ENCODE measurements around the gene GZMB.

The GZMB gene

GRCh38 chr14:24613747-24614146, 20.2 kb downstream of the GZMB start:
- H3K36me3 ChIP-seq (ENCODE audit: insufficient read depth, low read length), result no peaks in the 10 kb centered on the region
- no peak overlapping the region for H3K9ac ChIP-seq (ENCODE audit: insufficient read length)
- H3K4me3 ChIP-seq, result no peak overlapping the region
- no peaks in the 10 kb centered on the region for H3K9me3 ChIP-seq (ENCODE audit: low read depth, low read length)
- TF ChIP-seq FOXP2 (optimal IDR thresholded peaks at IDR 0.05; ENCODE audit: control extremely low read depth, extremely low read length, insufficient read depth), result no peak
- H3K27ac ChIP-seq, result no peak overlapping the region
- DNase-seq (ENCODE audit: low read depth, low spot score), result no peak

DNA sequence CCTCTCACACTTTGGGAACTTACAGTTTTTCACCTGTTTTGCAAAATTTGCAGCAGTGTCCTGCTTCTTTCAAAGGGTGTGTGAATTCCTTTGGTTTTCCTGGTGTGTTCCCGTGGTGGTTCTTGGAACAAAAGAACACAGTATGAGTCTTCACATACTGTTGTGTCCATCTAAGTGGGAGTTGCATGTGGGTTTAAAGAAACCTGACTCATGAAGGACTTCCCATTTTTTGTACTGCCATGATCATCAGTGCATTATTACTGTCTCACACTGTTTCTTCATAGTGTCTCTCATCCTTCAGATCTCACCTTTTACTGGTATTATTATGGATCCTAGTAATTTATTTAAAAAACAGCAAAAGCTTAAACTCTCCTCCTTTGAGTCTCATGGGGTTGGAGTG, 20.7 kb downstream of the GZMB start:
- H3K9ac ChIP-seq (ENCODE audit: insufficient read length), result no peak overlapping the region
- no peak overlapping the region for H3K4me3 ChIP-seq
- no peaks in the 10 kb centered on the region for H3K36me3 ChIP-seq (ENCODE audit: insufficient read depth, low read length)
- no peak for TF ChIP-seq POLR2AphosphoS5 (IDR thresholded peaks at IDR 0.05; ENCODE audit: borderline replicate concordance, low read depth, low read length)
- TF ChIP-seq FOXP2 (optimal IDR thresholded peaks at IDR 0.05; ENCODE audit: control extremely low read depth, extremely low read length, insufficient read depth), result no peak
- no peak for TF ChIP-seq EZH2 (IDR thresholded peaks at IDR 0.05)
- no peaks in the 10 kb centered on the region for H3K9me3 ChIP-seq (ENCODE audit: low read depth, low read length)
- H3K27ac ChIP-seq, result no peak overlapping the region
- DNase-seq (ENCODE audit: low read depth, low spot score), result no peak

- Histone ChIP-seq H3K9me3 (ENCODE audit: low read depth, low read length) (no peaks in the 10 kb centered on the region), H3K4me3 (no peak overlapping the region), H3K27ac (no peak overlapping the region), H3K9ac (ENCODE audit: insufficient read length) (no peak overlapping the region), H3K36me3 (ENCODE audit: insufficient read depth, low read length) (no peaks in the 10 kb centered on the region)
- TF ChIP-seq POLR2AphosphoS5 (IDR thresholded peaks at IDR 0.05; ENCODE audit: borderline replicate concordance, low read depth, low read length), result no peak
- no peak for TF ChIP-seq EZH2 (IDR thresholded peaks at IDR 0.05)
- TF ChIP-seq FOXP2 (optimal IDR thresholded peaks at IDR 0.05; ENCODE audit: control extremely low read depth, extremely low read length, insufficient read depth), result no peak
- no peak for DNase-seq (ENCODE audit: low read depth, low spot score)
Observed at GRCh38 chr14:24612196-24612595, 21.8 kb downstream of the GZMB start.

- Histone ChIP-seq H3K9ac (ENCODE audit: insufficient read length) (no peak within 1 kb of the TSS), H3K9me3 (ENCODE audit: low read depth, low read length) (no peaks in the 10 kb centered on the region)
- TF ChIP-seq POLR2AphosphoS5 (IDR thresholded peaks at IDR 0.05; ENCODE audit: borderline replicate concordance, low read depth, low read length) (no peak), FOXP2 (optimal IDR thresholded peaks at IDR 0.05; ENCODE audit: control extremely low read depth, extremely low read length, insufficient read depth) (no peak), EZH2 (IDR thresholded peaks at IDR 0.05) (no peak)
Observed at GRCh38 chr14:24609655-24610344, 24.2 kb downstream of the GZMB start, which contains the start of gene GZMH. Gene GZMH (minus strand): TSS chr14:24609685. CDS start chr14:24609613, 72 bp downstream.

GRCh38 chr14:24607635-24608514, 26.1 kb downstream of the GZMB start:
- Histone ChIP-seq H3K4me3 (no peak overlapping the region), H3K27ac (no peak overlapping the region), H3K36me3 (ENCODE audit: insufficient read depth, low read length) (no peaks in the 10 kb centered on the region), H3K9me3 (ENCODE audit: low read depth, low read length) (no peaks in the 10 kb centered on the region), H3K9ac (ENCODE audit: insufficient read length) (no peak overlapping the region)
- DNase-seq (ENCODE audit: low read depth, low spot score), result no peak
- TF ChIP-seq FOXP2 (optimal IDR thresholded peaks at IDR 0.05; ENCODE audit: control extremely low read depth, extremely low read length, insufficient read depth) (no peak), EZH2 (IDR thresholded peaks at IDR 0.05) (no peak), POLR2AphosphoS5 (IDR thresholded peaks at IDR 0.05; ENCODE audit: borderline replicate concordance, low read depth, low read length) (no peak)

More at GRCh38 chr14:24609655-24610344, 24.2 kb downstream of the GZMB start, which contains the start of gene GZMH:
- Histone ChIP-seq H3K4me3 (no peak within 1 kb of the TSS), H3K36me3 (ENCODE audit: insufficient read depth, low read length) (no peaks in the 10 kb centered on the region), H3K27ac (no peak within 1 kb of the TSS)
- no peak for DNase-seq (ENCODE audit: low read depth, low spot score)

DNA sequence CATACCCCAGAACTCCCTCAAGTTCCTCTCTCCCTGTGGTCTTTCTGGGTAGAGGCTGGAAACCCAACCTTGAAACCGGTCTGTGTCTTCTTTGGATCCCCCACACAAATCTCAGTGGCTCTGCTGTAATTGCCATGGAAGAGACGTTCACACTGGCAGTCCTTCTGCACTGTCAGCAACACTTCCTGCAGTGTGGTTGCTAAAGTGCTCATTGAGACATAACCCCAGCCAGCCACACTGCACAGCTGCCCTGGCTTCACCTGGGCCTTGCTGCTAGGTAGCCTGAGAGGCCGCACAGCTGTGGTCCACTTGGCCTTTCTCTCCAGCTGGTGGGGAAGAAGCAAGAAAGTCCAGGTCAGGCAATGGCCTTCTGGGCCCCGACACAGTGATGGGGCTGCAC, 26.9 kb downstream of the GZMB start:
- Histone ChIP-seq H3K9ac (ENCODE audit: insufficient read length) (no peak overlapping the region), H3K27ac (no peak overlapping the region), H3K4me3 (no peak overlapping the region), H3K9me3 (ENCODE audit: low read depth, low read length) (no peaks in the 10 kb centered on the region), H3K36me3 (ENCODE audit: insufficient read depth, low read length) (no peaks in the 10 kb centered on the region)
- DNase-seq (ENCODE audit: low read depth, low spot score), result no peak
- TF ChIP-seq EZH2 (IDR thresholded peaks at IDR 0.05) (no peak), FOXP2 (optimal IDR thresholded peaks at IDR 0.05; ENCODE audit: control extremely low read depth, extremely low read length, insufficient read depth) (no peak), POLR2AphosphoS5 (IDR thresholded peaks at IDR 0.05; ENCODE audit: borderline replicate concordance, low read depth, low read length) (no peak)

DNA sequence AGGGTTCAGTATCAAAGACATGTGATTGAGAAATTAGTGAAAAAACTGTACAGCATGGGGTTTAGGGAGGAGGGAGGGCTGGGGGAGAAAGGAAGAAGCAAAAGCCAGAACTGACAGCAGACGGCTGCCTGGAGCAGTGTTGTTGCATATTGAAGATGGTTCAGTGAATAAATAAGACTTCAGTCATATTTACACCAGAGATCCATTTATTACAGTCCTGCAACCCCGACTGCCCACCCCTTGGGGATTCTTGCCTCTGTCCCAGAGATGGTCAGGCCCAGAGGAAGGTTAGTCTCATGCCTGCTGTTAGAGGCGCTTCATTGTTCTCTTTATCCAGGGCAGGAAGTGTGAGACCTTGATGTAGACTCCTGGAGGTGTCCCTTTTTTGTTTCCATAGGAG, 27.7 kb downstream of the GZMB start:
- Histone ChIP-seq H3K9ac (ENCODE audit: insufficient read length) (no peak overlapping the region), H3K4me3 (no peak overlapping the region), H3K27ac (no peak overlapping the region), H3K9me3 (ENCODE audit: low read depth, low read length) (no peaks in the 10 kb centered on the region), H3K36me3 (ENCODE audit: insufficient read depth, low read length) (no peaks in the 10 kb centered on the region)
- no peak for DNase-seq (ENCODE audit: low read depth, low spot score)
- TF ChIP-seq FOXP2 (optimal IDR thresholded peaks at IDR 0.05; ENCODE audit: control extremely low read depth, extremely low read length, insufficient read depth) (no peak), POLR2AphosphoS5 (IDR thresholded peaks at IDR 0.05; ENCODE audit: borderline replicate concordance, low read depth, low read length) (no peak), EZH2 (IDR thresholded peaks at IDR 0.05) (no peak)

DNA sequence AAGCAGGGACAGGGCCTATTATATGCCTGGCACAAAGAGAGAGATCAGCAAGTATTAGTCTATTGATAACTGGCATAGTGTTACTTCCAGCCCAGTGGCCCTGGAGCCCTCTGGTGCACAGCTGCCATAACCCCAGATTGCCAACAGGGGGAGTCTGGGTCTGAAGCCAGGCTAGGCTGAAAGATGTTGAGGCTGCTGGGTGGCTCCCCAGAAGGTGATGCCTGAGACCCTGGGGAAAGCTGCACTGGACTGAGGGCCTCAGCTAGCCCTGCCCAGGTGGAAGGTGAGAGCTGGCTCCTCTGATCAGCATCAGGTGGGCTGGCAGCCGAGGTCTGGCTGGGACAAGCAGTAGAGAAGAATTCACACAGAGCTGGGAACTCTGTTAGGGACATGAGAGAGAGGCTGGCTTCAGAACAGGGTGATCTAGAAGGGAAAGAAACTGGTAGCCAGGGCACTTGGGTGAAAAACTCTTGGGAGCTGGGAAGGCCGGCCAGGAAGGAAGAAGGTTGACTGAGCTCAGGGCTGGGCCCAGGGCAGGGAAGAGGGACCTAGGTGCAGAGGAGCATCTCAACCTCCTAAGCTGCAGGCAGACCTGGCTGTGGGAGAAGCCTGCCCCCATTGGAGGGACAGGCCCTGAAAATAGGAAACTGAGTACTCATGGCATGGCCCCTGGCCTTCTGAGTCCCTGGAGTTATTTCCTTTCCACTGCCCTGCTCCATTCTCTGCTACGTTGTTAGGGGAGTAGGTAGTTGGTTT, 28.4 kb downstream of the GZMB start:
- H3K4me3 ChIP-seq, result no peak overlapping the region
- DNase-seq (ENCODE audit: low read depth, low spot score), result no peak
- H3K36me3 ChIP-seq (ENCODE audit: insufficient read depth, low read length), result no peaks in the 10 kb centered on the region
- no peak overlapping the region for H3K27ac ChIP-seq
- TF ChIP-seq POLR2AphosphoS5 (IDR thresholded peaks at IDR 0.05; ENCODE audit: borderline replicate concordance, low read depth, low read length) (no peak), EZH2 (IDR thresholded peaks at IDR 0.05) (no peak), FOXP2 (optimal IDR thresholded peaks at IDR 0.05; ENCODE audit: control extremely low read depth, extremely low read length, insufficient read depth) (no peak)
- no peak overlapping the region for H3K9ac ChIP-seq (ENCODE audit: insufficient read length)
- H3K9me3 ChIP-seq (ENCODE audit: low read depth, low read length), result no peaks in the 10 kb centered on the region

All from SK-N-MC (cell line).